Fibroblast of lung (primary cell): Measurements from ENCODE around the gene GRID1. TPM values are rescaled to one million over a fixed set of nuclear protein-coding genes. Genes with fewer than 3 reads are reported as not detected.

Source experiments
- DNase-seq, 2 donors: peaks; one replicate each; pipeline versions ENCODE4 v3.0.0 to v3.0.0-alpha.2; 2010; ENCODE audit warnings: low read depth in 2 of 2
- H2AFZ ChIP-seq: 2 replicates; pipeline ENCODE4 v1.5.1; 2012; ENCODE audit warnings: low read length, control low read depth, inconsistent platforms
- H3K27ac ChIP-seq: 2 replicates; pipeline ENCODE4 v1.5.1; 2011; ENCODE audit warnings: low read length, control low read depth; ENCODE audit not compliant: insufficient read depth
- H3K27me3 ChIP-seq: 2 replicates; pipeline ENCODE4 v1.5.1; 2011; ENCODE audit warnings: mild to moderate bottlenecking, low read length; ENCODE audit not compliant: control insufficient read depth, insufficient read depth
- H3K36me3 ChIP-seq: 2 replicates; pipeline ENCODE4 v1.5.1; 2011; ENCODE audit warnings: low read length; ENCODE audit not compliant: control insufficient read depth, insufficient read depth
- H3K4me1 ChIP-seq: 2 replicates; pipeline ENCODE4 v1.5.1; 2011; ENCODE audit warnings: low read length; ENCODE audit not compliant: control insufficient read depth, insufficient read depth; ENCODE audit errors: extremely low read depth
- H3K4me2 ChIP-seq: 2 replicates; pipeline ENCODE4 v1.5.1; 2011; ENCODE audit warnings: low read length, control low read depth; ENCODE audit not compliant: insufficient read depth; ENCODE audit errors: extremely low read depth
- H3K4me3 ChIP-seq, 4 experiments: fragments of 200-600 bp in 1 of 4; sonication (generic) in 1 of 4; replicated peaks in 1 of 4; 2 replicates each; pipeline ENCODE4 v1.5.1; 2011 to 2016; ENCODE audit warnings: low read length in 4 of 4, low read depth in 3 of 4, mild to moderate bottlenecking in 3 of 4, control low read depth in 2 of 4, inconsistent platforms in 1 of 4, mixed read lengths in 1 of 4; ENCODE audit not compliant: insufficient read depth in 1 of 4; ENCODE audit errors: control extremely low read depth in 1 of 4
- H3K79me2 ChIP-seq: 2 replicates; pipeline ENCODE4 v1.5.1; 2012; ENCODE audit warnings: mild to moderate bottlenecking, low read length, inconsistent platforms; ENCODE audit not compliant: control insufficient read depth, insufficient read depth
- H3K9ac ChIP-seq: 2 replicates; pipeline ENCODE4 v1.5.1; 2011; ENCODE audit warnings: mild to moderate bottlenecking, low read length, control low read depth; ENCODE audit not compliant: insufficient read depth
- H3K9me3 ChIP-seq: 2 replicates; pipeline ENCODE4 v1.5.1; 2012; ENCODE audit warnings: low read depth, low read length; ENCODE audit not compliant: control insufficient read depth, insufficient read depth
- H4K20me1 ChIP-seq: 2 replicates; pipeline ENCODE4 v1.5.1; 2011; ENCODE audit warnings: low read length; ENCODE audit not compliant: control insufficient read depth, insufficient read depth; ENCODE audit errors: extremely low read depth
- EZH2 ChIP-seq: IDR thresholded peaks from 2 replicates; pipeline ENCODE4 v1.5.1; 2012; ENCODE audit warnings: low read length, control low read depth, mild to moderate bottlenecking; ENCODE audit errors: missing control alignments
- polyA plus RNA-seq, 2 donors: library from polyadenylated mRNA; depleted of rRNA in 1 of 2; stranded (reverse) in 1 of 2; unstranded in 1 of 2; fragments of >200 nt; gene quantifications; 2 replicates each; pipeline ENCODE4 v1.2.1, GENCODE V29; 2011 to 2012; ENCODE audit warnings: missing spikeins in 1 of 2
- total RNA-seq: library from RNA; depleted of rRNA; stranded (reverse); fragments of >200 nt; gene quantifications from 2 replicates; pipeline ENCODE4 v1.2.1, GENCODE V29; 2014
- TF ChIP-seq, protein P1 (sequence below), 2 donors: IDR thresholded peaks in 1 of 2; conservative IDR thresholded peaks in 1 of 2; 1 replicate in 1 of 2; 2 replicates in 1 of 2; pipeline ENCODE4 v1.5.1; 2011 to 2012; ENCODE audit warnings: low read length in 2 of 2, control low read depth in 1 of 2, inconsistent platforms in 1 of 2, low read depth in 1 of 2, mild to moderate bottlenecking in 1 of 2

GRID1 gene
- total and polyA plus RNA-seq, 2 donors (not counting 1 experiment from before 2014, with no cell fraction given): 0.03 to 0.33 TPM

DNA sequence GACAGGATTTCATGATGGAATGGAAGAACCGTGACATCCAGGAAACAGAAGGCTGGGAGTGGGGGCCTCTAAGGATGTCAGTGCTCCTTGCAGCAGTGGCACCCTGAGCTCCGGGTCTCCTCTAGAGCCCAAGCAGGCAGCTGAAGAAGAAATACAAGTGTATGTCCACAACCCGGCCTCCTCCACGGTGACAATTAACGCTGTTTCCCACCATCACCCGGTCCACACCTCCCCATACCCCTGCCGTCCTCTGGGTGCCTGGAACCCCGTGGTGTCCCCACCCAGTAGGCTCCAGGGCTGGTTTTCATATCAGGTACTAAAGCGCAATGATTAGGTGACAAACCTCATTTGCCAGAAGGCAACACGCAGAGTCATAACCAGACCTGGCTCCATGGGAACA is 30.3 kb downstream of the GRID1 start:
- no peaks in the 10 kb centered on the region for H3K27me3 ChIP-seq
- H3K4me1 ChIP-seq: no peaks in the 10 kb centered on the region
- no peak overlapping the region for H3K4me3 ChIP-seq
- H3K27ac ChIP-seq: no peak overlapping the region
- H3K4me2 ChIP-seq: no peak overlapping the region
- H2AFZ ChIP-seq: no peak overlapping the region
- no peak overlapping the region for H3K9ac ChIP-seq
- TF ChIP-seq, protein P1, sequence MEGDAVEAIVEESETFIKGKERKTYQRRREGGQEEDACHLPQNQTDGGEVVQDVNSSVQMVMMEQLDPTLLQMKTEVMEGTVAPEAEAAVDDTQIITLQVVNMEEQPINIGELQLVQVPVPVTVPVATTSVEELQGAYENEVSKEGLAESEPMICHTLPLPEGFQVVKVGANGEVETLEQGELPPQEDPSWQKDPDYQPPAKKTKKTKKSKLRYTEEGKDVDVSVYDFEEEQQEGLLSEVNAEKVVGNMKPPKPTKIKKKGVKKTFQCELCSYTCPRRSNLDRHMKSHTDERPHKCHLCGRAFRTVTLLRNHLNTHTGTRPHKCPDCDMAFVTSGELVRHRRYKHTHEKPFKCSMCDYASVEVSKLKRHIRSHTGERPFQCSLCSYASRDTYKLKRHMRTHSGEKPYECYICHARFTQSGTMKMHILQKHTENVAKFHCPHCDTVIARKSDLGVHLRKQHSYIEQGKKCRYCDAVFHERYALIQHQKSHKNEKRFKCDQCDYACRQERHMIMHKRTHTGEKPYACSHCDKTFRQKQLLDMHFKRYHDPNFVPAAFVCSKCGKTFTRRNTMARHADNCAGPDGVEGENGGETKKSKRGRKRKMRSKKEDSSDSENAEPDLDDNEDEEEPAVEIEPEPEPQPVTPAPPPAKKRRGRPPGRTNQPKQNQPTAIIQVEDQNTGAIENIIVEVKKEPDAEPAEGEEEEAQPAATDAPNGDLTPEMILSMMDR (conservative IDR thresholded peaks at IDR 0.05 in 1 of 2, IDR thresholded peaks at IDR 0.05 in 1 of 2; ENCODE audit: low read depth in 1 of 2, low read length in 2 of 2): no peak
- TF ChIP-seq EZH2: no peak
- H3K79me2 ChIP-seq: no peaks in the 10 kb centered on the region
- H4K20me1 ChIP-seq: no peaks in the 10 kb centered on the region
- H3K9me3 ChIP-seq: no peaks in the 10 kb centered on the region
- no peaks in the 10 kb centered on the region for H3K36me3 ChIP-seq
- DNase-seq: no peak

DNA sequence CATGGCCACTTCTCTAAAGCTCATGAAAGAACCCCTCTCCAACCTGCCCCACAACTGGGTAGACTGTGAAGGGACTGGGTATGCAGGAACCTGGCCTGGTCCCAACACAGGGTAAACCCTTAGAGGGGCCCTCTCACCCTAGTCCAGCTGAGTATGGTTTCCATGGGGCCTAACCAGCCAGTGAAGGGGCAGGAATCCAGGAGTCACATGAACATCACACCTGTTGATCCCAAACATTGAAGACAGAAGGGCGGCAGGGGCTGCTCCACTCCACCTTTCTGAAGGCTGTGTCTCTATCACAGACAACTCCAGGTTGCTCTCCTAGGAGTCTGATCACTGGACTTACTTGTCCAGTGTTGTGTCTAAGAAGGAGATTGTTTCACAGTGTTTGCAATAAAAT is 30.8 kb downstream of the GRID1 start:
- no peaks in the 10 kb centered on the region for H3K79me2 ChIP-seq
- H2AFZ ChIP-seq: no peak overlapping the region
- no peaks in the 10 kb centered on the region for H3K27me3 ChIP-seq
- no peak overlapping the region for H3K27ac ChIP-seq
- TF ChIP-seq EZH2: no peak
- TF ChIP-seq, protein P1 (conservative IDR thresholded peaks at IDR 0.05 in 1 of 2, IDR thresholded peaks at IDR 0.05 in 1 of 2; ENCODE audit: low read depth in 1 of 2, low read length in 2 of 2): no peak
- H3K36me3 ChIP-seq: no peaks in the 10 kb centered on the region
- H3K4me1 ChIP-seq: no peaks in the 10 kb centered on the region
- no peak for DNase-seq
- no peak overlapping the region for H3K4me3 ChIP-seq
- H4K20me1 ChIP-seq: no peaks in the 10 kb centered on the region
- H3K9ac ChIP-seq: no peak overlapping the region
- no peaks in the 10 kb centered on the region for H3K9me3 ChIP-seq
- no peak overlapping the region for H3K4me2 ChIP-seq

DNA sequence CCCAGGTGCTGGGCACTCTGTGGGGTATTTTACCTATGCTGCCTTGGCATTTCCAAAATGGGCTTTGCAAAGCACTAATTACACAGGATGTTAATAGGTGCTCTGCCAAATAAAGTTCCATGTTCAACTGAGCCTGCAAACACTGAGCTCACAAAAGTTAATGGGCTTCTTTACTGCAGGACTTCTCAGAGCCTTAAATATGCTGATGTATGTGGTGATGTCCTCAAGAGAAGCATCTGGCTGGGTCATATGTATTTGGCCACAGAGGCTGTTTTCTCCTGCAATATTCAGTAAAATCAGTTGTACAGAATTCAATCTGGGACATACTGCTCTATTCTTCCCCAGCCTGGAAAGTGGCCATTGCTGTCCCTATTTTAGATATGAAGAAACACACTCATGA is 31.3 kb downstream of the GRID1 start:
- Histone ChIP-seq H3K27me3 (no peaks in the 10 kb centered on the region), H3K9me3 (no peaks in the 10 kb centered on the region), H3K79me2 (no peaks in the 10 kb centered on the region), H4K20me1 (no peaks in the 10 kb centered on the region), H3K4me1 (no peaks in the 10 kb centered on the region), H2AFZ (no peak overlapping the region), H3K9ac (no peak overlapping the region), H3K4me2 (no peak overlapping the region), H3K27ac (no peak overlapping the region), H3K4me3 (no peak overlapping the region), H3K36me3 (no peaks in the 10 kb centered on the region)
- no peak for DNase-seq
- TF ChIP-seq EZH2: no peak
- TF ChIP-seq, protein P1 (conservative IDR thresholded peaks at IDR 0.05 in 1 of 2, IDR thresholded peaks at IDR 0.05 in 1 of 2; ENCODE audit: low read depth in 1 of 2, low read length in 2 of 2): no peak
